ENCODE measurements around the gene OCA2.
"Not testable (repeated sequence)": the region's sequence is repeated elsewhere in the genome, so short reads cannot be mapped to it uniquely, and the experiment has no call there.

OCA2 gene

GRCh38 chr15:27774191-27774590 is 324.9 kb downstream of the OCA2 start:
- Mint-ChIP-seq H3K4me3 (no peak overlapping the region), H3K36me3 (no peaks in the 10 kb centered on the region), H3K9me3 (peaks cover 10% of the 10 kb centered on the region), H3K27ac (no peak overlapping the region), H3K4me1 (no peaks in the 10 kb centered on the region)
- DNase-seq (ENCODE audit: low spot score in 2 of 2) (no peak), ATAC-seq (no peak)

- ATAC-seq (no peak), DNase-seq (ENCODE audit: low spot score in 2 of 2) (no peak)
- H3K4me1 Mint-ChIP-seq = no peaks in the 10 kb centered on the region
- peaks cover 10% of the 10 kb centered on the region for H3K9me3 Mint-ChIP-seq
- H3K4me3 Mint-ChIP-seq = no peak overlapping the region
- H3K36me3 Mint-ChIP-seq = no peaks in the 10 kb centered on the region
- no peak overlapping the region for H3K27ac Mint-ChIP-seq
Measured at GRCh38 chr15:27771892-27772291, 327.2 kb downstream of the OCA2 start.

- Mint-ChIP-seq H3K27ac (no peak overlapping the region), H3K36me3 (no peaks in the 10 kb centered on the region), H3K9me3 (peaks cover 11% of the 10 kb centered on the region), H3K4me3 (no peak overlapping the region), H3K4me1 (no peaks in the 10 kb centered on the region)
- no peak for ATAC-seq
- DNase-seq (ENCODE audit: low spot score in 2 of 2) = no peak
Measured at GRCh38 chr15:27770769-27771554, 328.2 kb downstream of the OCA2 start.

- ATAC-seq (no peak), DNase-seq (ENCODE audit: low spot score in 2 of 2) (no peak)
- H3K4me3 Mint-ChIP-seq = no peak overlapping the region
- H3K4me1 Mint-ChIP-seq = no peaks in the 10 kb centered on the region
- peaks cover 11% of the 10 kb centered on the region for H3K9me3 Mint-ChIP-seq
- H3K36me3 Mint-ChIP-seq = no peaks in the 10 kb centered on the region
- no peak overlapping the region for H3K27ac Mint-ChIP-seq
Measured at GRCh38 chr15:27770086-27770607, 329.0 kb downstream of the OCA2 start.

- DNase-seq (ENCODE audit: low spot score in 2 of 2) = no peak
- no peak overlapping the region for H3K4me3 Mint-ChIP-seq
- peaks cover 11% of the 10 kb centered on the region for H3K9me3 Mint-ChIP-seq
- no peak for ATAC-seq
- H3K36me3 Mint-ChIP-seq = no peaks in the 10 kb centered on the region
- no peaks in the 10 kb centered on the region for H3K4me1 Mint-ChIP-seq
- H3K27ac Mint-ChIP-seq = no peak overlapping the region
Measured at GRCh38 chr15:27769652-27770051, 329.5 kb downstream of the OCA2 start.

GRCh38 chr15:27768732-27769475 is 330.2 kb downstream of the OCA2 start:
- DNase-seq (ENCODE audit: low spot score in 2 of 2) = no peak
- Mint-ChIP-seq H3K9me3 (peaks cover 11% of the 10 kb centered on the region), H3K27ac (no peak overlapping the region), H3K4me1 (no peaks in the 10 kb centered on the region), H3K4me3 (no peak overlapping the region), H3K36me3 (no peaks in the 10 kb centered on the region)
- ATAC-seq = no peak

- no peaks in the 10 kb centered on the region for H3K36me3 Mint-ChIP-seq
Measured at GRCh38 chr15:27767918-27768640, 331.0 kb downstream of the OCA2 start.

GRCh38 chr15:27767430-27767829 is 331.7 kb downstream of the OCA2 start:
- H3K36me3 Mint-ChIP-seq = not testable (repeated sequence)
- H3K9me3 Mint-ChIP-seq = peaks cover 11% of the 10 kb centered on the region

More at GRCh38 chr15:27767918-27768640, 331.0 kb downstream of the OCA2 start:
- Mint-ChIP-seq H3K27ac (no peak overlapping the region), H3K9me3 (peaks cover 11% of the 10 kb centered on the region), H3K4me3 (no peak overlapping the region), H3K4me1 (no peaks in the 10 kb centered on the region)
- ATAC-seq (no peak), DNase-seq (ENCODE audit: low spot score in 2 of 2) (no peak)

GRCh38 chr15:27764339-27764738 is 334.8 kb downstream of the OCA2 start:
- DNase-seq (ENCODE audit: low spot score in 2 of 2) (no peak), ATAC-seq (no peak)
- no peak overlapping the region for H3K4me3 Mint-ChIP-seq
- H3K9me3 Mint-ChIP-seq = peaks cover 6% of the 10 kb centered on the region
- no peaks in the 10 kb centered on the region for H3K36me3 Mint-ChIP-seq
- no peak overlapping the region for H3K27ac Mint-ChIP-seq
- no peaks in the 10 kb centered on the region for H3K4me1 Mint-ChIP-seq

More at GRCh38 chr15:27767430-27767829, 331.7 kb downstream of the OCA2 start:
- H3K4me3 Mint-ChIP-seq; ATAC-seq; DNase-seq (ENCODE audit: low spot score in 2 of 2); H3K27ac Mint-ChIP-seq; H3K4me1 Mint-ChIP-seq: not testable (repeated sequence)

- no peak overlapping the region for H3K27ac Mint-ChIP-seq
- DNase-seq (ENCODE audit: low spot score in 2 of 2) (no peak), ATAC-seq (peak; percentile 24)
- no peaks in the 10 kb centered on the region for H3K36me3 Mint-ChIP-seq
- H3K9me3 Mint-ChIP-seq = peaks cover 7% of the 10 kb centered on the region
- H3K4me3 Mint-ChIP-seq = no peak overlapping the region
- no peaks in the 10 kb centered on the region for H3K4me1 Mint-ChIP-seq
Measured at GRCh38 chr15:27763514-27763913, 335.6 kb downstream of the OCA2 start.

- DNase-seq (ENCODE audit: low spot score in 2 of 2) = no peak
Measured at GRCh38 chr15:27762471-27762870, 336.6 kb downstream of the OCA2 start.

GRCh38 chr15:27757052-27757451 is 342.1 kb downstream of the OCA2 start:
- ATAC-seq = no peak
- Mint-ChIP-seq H3K4me3 (no peak overlapping the region), H3K9me3 (peaks cover 10% of the 10 kb centered on the region), H3K27ac (no peak overlapping the region), H3K36me3 (no peaks in the 10 kb centered on the region), H3K4me1 (no peaks in the 10 kb centered on the region)
- DNase-seq (ENCODE audit: low spot score in 2 of 2) = no peak

More at GRCh38 chr15:27762471-27762870, 336.6 kb downstream of the OCA2 start:
- Mint-ChIP-seq H3K27ac (no peak overlapping the region), H3K36me3 (no peaks in the 10 kb centered on the region), H3K9me3 (peaks cover 13% of the 10 kb centered on the region), H3K4me1 (no peaks in the 10 kb centered on the region), H3K4me3 (no peak overlapping the region)
- no peak for ATAC-seq

GRCh38 chr15:27752691-27753090 is 346.4 kb downstream of the OCA2 start:
- H3K4me3 Mint-ChIP-seq = no peak overlapping the region
- no peaks in the 10 kb centered on the region for H3K36me3 Mint-ChIP-seq
- no peaks in the 10 kb centered on the region for H3K4me1 Mint-ChIP-seq
- H3K9me3 Mint-ChIP-seq = peaks cover 4% of the 10 kb centered on the region
- ATAC-seq (no peak), DNase-seq (ENCODE audit: low spot score in 2 of 2) (no peak)
- H3K27ac Mint-ChIP-seq = no peak overlapping the region

- Mint-ChIP-seq H3K4me3 (no peak overlapping the region), H3K4me1 (no peaks in the 10 kb centered on the region), H3K36me3 (no peaks in the 10 kb centered on the region), H3K27ac (no peak overlapping the region), H3K9me3 (peaks cover 6% of the 10 kb centered on the region)
- no peak for ATAC-seq
- no peak for DNase-seq (ENCODE audit: low spot score in 2 of 2)
Measured at GRCh38 chr15:27747997-27748396, 351.1 kb downstream of the OCA2 start.

GRCh38 chr15:27746401-27746955 is 352.6 kb downstream of the OCA2 start:
- no peak overlapping the region for H3K4me3 Mint-ChIP-seq
- no peak for DNase-seq (ENCODE audit: low spot score in 2 of 2)
- H3K4me1 Mint-ChIP-seq = no peaks in the 10 kb centered on the region
- ATAC-seq = no peak
- H3K27ac Mint-ChIP-seq = no peak overlapping the region
- H3K9me3 Mint-ChIP-seq = peaks cover 5% of the 10 kb centered on the region
- H3K36me3 Mint-ChIP-seq = no peaks in the 10 kb centered on the region
